ENCODE measurements around the gene CCDC91. TPM values are rescaled to one million over a fixed set of nuclear protein-coding genes. Genes with fewer than 3 reads are reported as not detected.
"Not testable (repeated sequence)": the region's sequence is repeated elsewhere in the genome, so short reads cannot be mapped to it uniquely, and the experiment has no call there.

Gene CCDC91
- total RNA-seq, 2 experiments from 2014 or later: 18.3 to 22.9 TPM

- CTCF ChIA-PET: no interaction called here
- Mint-ChIP-seq H3K36me3 (peaks cover 3% of the 10 kb centered on the region), H3K4me3 (no peak overlapping the region), H3K27ac (no peak overlapping the region), H3K9me3 (ENCODE audit: low read depth) (no peaks in the 10 kb centered on the region), H3K4me1 (no peaks in the 10 kb centered on the region), H3K27me3 (no peaks in the 10 kb centered on the region)
- no peak for ATAC-seq
- no peak for DNase-seq
Measured at GRCh38 chr12:28446031-28446430, 255.8 kb downstream of the CCDC91 start.

GRCh38 chr12:28453686-28454085 is 263.4 kb downstream of the CCDC91 start:
- CTCF ChIA-PET: no interaction called here
- peaks cover 7% of the 10 kb centered on the region for H3K36me3 Mint-ChIP-seq
- DNase-seq (no peak), ATAC-seq (no peak)
- H3K9me3 Mint-ChIP-seq (ENCODE audit: low read depth): no peaks in the 10 kb centered on the region
- no peak overlapping the region for H3K27ac Mint-ChIP-seq
- no peak overlapping the region for H3K4me3 Mint-ChIP-seq
- no peaks in the 10 kb centered on the region for H3K27me3 Mint-ChIP-seq
- peaks cover 1% of the 10 kb centered on the region for H3K4me1 Mint-ChIP-seq

- CTCF ChIA-PET: no interaction called here
- H3K36me3 Mint-ChIP-seq: peaks cover 11% of the 10 kb centered on the region
- H3K9me3 Mint-ChIP-seq (ENCODE audit: low read depth): peaks cover 2% of the 10 kb centered on the region
- no peak overlapping the region for H3K4me3 Mint-ChIP-seq
- H3K4me1 Mint-ChIP-seq: peaks cover 1% of the 10 kb centered on the region
- no peaks in the 10 kb centered on the region for H3K27me3 Mint-ChIP-seq
- no peak overlapping the region for H3K27ac Mint-ChIP-seq
- no peak for DNase-seq
- no peak for ATAC-seq
Measured at GRCh38 chr12:28456934-28457710, 266.9 kb downstream of the CCDC91 start.

GRCh38 chr12:28457785-28458184 is 267.5 kb downstream of the CCDC91 start:
- H3K9me3 Mint-ChIP-seq (ENCODE audit: low read depth): peaks cover 2% of the 10 kb centered on the region
- no peak overlapping the region for H3K4me3 Mint-ChIP-seq
- H3K27me3 Mint-ChIP-seq: no peaks in the 10 kb centered on the region
- H3K27ac Mint-ChIP-seq: no peak overlapping the region
- ATAC-seq: no peak
- DNase-seq: no peak
- CTCF ChIA-PET: no interaction called here
- peaks cover 10% of the 10 kb centered on the region for H3K36me3 Mint-ChIP-seq
- peaks cover 1% of the 10 kb centered on the region for H3K4me1 Mint-ChIP-seq

- ATAC-seq: no peak
- Mint-ChIP-seq H3K36me3 (peaks cover 18% of the 10 kb centered on the region), H3K9me3 (ENCODE audit: low read depth) (peaks cover 2% of the 10 kb centered on the region), H3K4me3 (no peak overlapping the region), H3K27me3 (no peaks in the 10 kb centered on the region), H3K4me1 (peaks cover 1% of the 10 kb centered on the region), H3K27ac (no peak overlapping the region)
- no peak for DNase-seq
- CTCF ChIA-PET: no interaction called here
Measured at GRCh38 chr12:28459481-28459880, 269.2 kb downstream of the CCDC91 start.

GRCh38 chr12:28460420-28461130 is 270.3 kb downstream of the CCDC91 start:
- Mint-ChIP-seq H3K27me3 (no peaks in the 10 kb centered on the region), H3K36me3 (peaks cover 18% of the 10 kb centered on the region), H3K27ac (no peak overlapping the region), H3K9me3 (ENCODE audit: low read depth) (peaks cover 2% of the 10 kb centered on the region), H3K4me1 (peaks cover 1% of the 10 kb centered on the region), H3K4me3 (no peak overlapping the region)
- ATAC-seq (no peak), DNase-seq (no peak)
- CTCF ChIA-PET: no interaction called here

GRCh38 chr12:28463396-28463795 is 273.1 kb downstream of the CCDC91 start:
- CTCF ChIA-PET: no interaction called here
- Mint-ChIP-seq H3K36me3 (peaks cover 18% of the 10 kb centered on the region), H3K9me3 (ENCODE audit: low read depth) (peaks cover 2% of the 10 kb centered on the region), H3K27me3 (no peaks in the 10 kb centered on the region), H3K4me3 (no peak overlapping the region), H3K27ac (no peak overlapping the region), H3K4me1 (no peaks in the 10 kb centered on the region)
- DNase-seq: no peak
- no peak for ATAC-seq

GRCh38 chr12:28471762-28472161 is 281.5 kb downstream of the CCDC91 start:
- H3K27ac Mint-ChIP-seq; H3K4me3 Mint-ChIP-seq; CTCF ChIA-PET; DNase-seq; H3K27me3 Mint-ChIP-seq; H3K36me3 Mint-ChIP-seq; ATAC-seq; H3K9me3 Mint-ChIP-seq (ENCODE audit: low read depth); H3K4me1 Mint-ChIP-seq: not testable (repeated sequence)

GRCh38 chr12:28476206-28476605 is 285.9 kb downstream of the CCDC91 start:
- CTCF ChIA-PET; ATAC-seq; H3K27me3 Mint-ChIP-seq; H3K36me3 Mint-ChIP-seq; H3K4me1 Mint-ChIP-seq; H3K4me3 Mint-ChIP-seq; H3K9me3 Mint-ChIP-seq (ENCODE audit: low read depth); DNase-seq; H3K27ac Mint-ChIP-seq: not testable (repeated sequence)

GRCh38 chr12:28479097-28479496 is 288.8 kb downstream of the CCDC91 start:
- CTCF ChIA-PET: not testable (repeated sequence)

GRCh38 chr12:28479683-28480082 is 289.4 kb downstream of the CCDC91 start:
- H3K9me3 Mint-ChIP-seq (ENCODE audit: low read depth): no peaks in the 10 kb centered on the region
- CTCF ChIA-PET: no interaction called here
- no peak overlapping the region for H3K27ac Mint-ChIP-seq
- H3K4me1 Mint-ChIP-seq: no peaks in the 10 kb centered on the region
- no peaks in the 10 kb centered on the region for H3K27me3 Mint-ChIP-seq
- DNase-seq (no peak), ATAC-seq (no peak)
- H3K4me3 Mint-ChIP-seq: no peak overlapping the region
- peaks cover 4% of the 10 kb centered on the region for H3K36me3 Mint-ChIP-seq

More at GRCh38 chr12:28479097-28479496, 288.8 kb downstream of the CCDC91 start:
- DNase-seq; H3K4me1 Mint-ChIP-seq; H3K27me3 Mint-ChIP-seq; H3K27ac Mint-ChIP-seq; H3K4me3 Mint-ChIP-seq; H3K9me3 Mint-ChIP-seq (ENCODE audit: low read depth); H3K36me3 Mint-ChIP-seq; ATAC-seq: not testable (repeated sequence)

- no peaks in the 10 kb centered on the region for H3K4me1 Mint-ChIP-seq
- no peak for ATAC-seq
- peaks cover 4% of the 10 kb centered on the region for H3K36me3 Mint-ChIP-seq
- no peaks in the 10 kb centered on the region for H3K9me3 Mint-ChIP-seq (ENCODE audit: low read depth)
- CTCF ChIA-PET: no interaction called here
- no peak overlapping the region for H3K4me3 Mint-ChIP-seq
- H3K27ac Mint-ChIP-seq: no peak overlapping the region
- DNase-seq: no peak
- H3K27me3 Mint-ChIP-seq: no peaks in the 10 kb centered on the region
Measured at GRCh38 chr12:28484156-28484555, 293.9 kb downstream of the CCDC91 start.

- no peak for DNase-seq
- CTCF ChIA-PET: no interaction called here
- H3K36me3 Mint-ChIP-seq: peaks cover 7% of the 10 kb centered on the region
Measured at GRCh38 chr12:28486521-28486920, 296.3 kb downstream of the CCDC91 start.

GRCh38 chr12:28489246-28489645 is 299.0 kb downstream of the CCDC91 start:
- Mint-ChIP-seq H3K27me3 (no peaks in the 10 kb centered on the region), H3K4me1 (no peaks in the 10 kb centered on the region), H3K4me3 (no peak overlapping the region), H3K9me3 (ENCODE audit: low read depth) (no peaks in the 10 kb centered on the region), H3K27ac (no peak overlapping the region), H3K36me3 (peaks cover 7% of the 10 kb centered on the region)
- DNase-seq (no peak), ATAC-seq (no peak)
- CTCF ChIA-PET: no interaction called here

More at GRCh38 chr12:28486521-28486920, 296.3 kb downstream of the CCDC91 start:
- no peak for ATAC-seq
- Mint-ChIP-seq H3K9me3 (ENCODE audit: low read depth) (no peaks in the 10 kb centered on the region), H3K27ac (no peak overlapping the region), H3K4me3 (no peak overlapping the region), H3K4me1 (no peaks in the 10 kb centered on the region), H3K27me3 (no peaks in the 10 kb centered on the region)
